Measurements from ENCODE around the gene ISOC2. TPM values are rescaled to one million over a fixed set of nuclear protein-coding genes. Genes with fewer than 3 reads are reported as not detected.
A peak's percentile ranks its signal among the peaks of the same experiment; 100 is the strongest.

The ISOC2 gene
- total and polyA plus RNA-seq, 9 of the 15 experiments (the other 6 are each of a cell fraction or from before 2014, with no cell fraction given) = 1.2 to 229 (median 58.3) TPM

GRCh38 chr19:55437410-55437809 lies 24.0 kb downstream of the ISOC2 start (continued):
- TF ChIP-seq PTBP1 (IDR thresholded peaks at IDR 0.05; ENCODE audit: low read depth, low read length) = no peak
- TF ChIP-seq TGIF2 (CRISPR knock-in tag; IDR thresholded peaks at IDR 0.05) = peak; percentile 86; the same call in 1 of the 2 replicates
- TF ChIP-seq, protein P1, sequence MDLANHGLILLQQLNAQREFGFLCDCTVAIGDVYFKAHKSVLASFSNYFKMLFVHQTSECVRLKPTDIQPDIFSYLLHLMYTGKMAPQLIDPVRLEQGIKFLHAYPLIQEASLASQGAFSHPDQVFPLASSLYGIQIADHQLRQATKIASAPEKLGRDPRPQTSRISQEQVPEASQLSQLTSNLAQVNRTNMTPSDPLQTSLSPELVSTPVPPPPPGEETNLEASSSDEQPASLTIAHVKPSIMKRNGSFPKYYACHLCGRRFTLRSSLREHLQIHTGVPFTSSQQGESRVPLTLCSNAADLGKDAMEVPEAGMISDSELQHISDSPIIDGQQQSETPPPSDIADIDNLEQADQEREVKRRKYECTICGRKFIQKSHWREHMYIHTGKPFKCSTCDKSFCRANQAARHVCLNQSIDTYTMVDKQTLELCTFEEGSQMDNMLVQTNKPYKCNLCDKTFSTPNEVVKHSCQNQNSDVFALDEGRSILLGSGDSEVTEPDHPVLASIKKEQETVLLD (IDR thresholded peaks at IDR 0.05) = 0 out of 2 replicates have a peak, but pooled peaks have one; percentile 33
- TF ChIP-seq ZKSCAN8 (CRISPR knock-in tag; IDR thresholded peaks at IDR 0.05) = no peak
- TF ChIP-seq BDP1 (IDR thresholded peaks at IDR 0.05; ENCODE audit: insufficient read depth, insufficient read length) = no peak
- no peak for TF ChIP-seq MAFF (IDR thresholded peaks at IDR 0.05; ENCODE audit: low read length)
- no peak for TF ChIP-seq ARNT (IDR thresholded peaks at IDR 0.05)
- no peak for TF ChIP-seq ELF1 (tag; IDR thresholded peaks at IDR 0.05)
- TF ChIP-seq CEBPG (CRISPR knock-in tag; IDR thresholded peaks at IDR 0.05) = no peak
- no peak for TF ChIP-seq CEBPG (tag; conservative IDR thresholded peaks at IDR 0.05 in 1 of 2, IDR thresholded peaks at IDR 0.05 in 1 of 2)
- no peak for TF ChIP-seq SMC3 (conservative IDR thresholded peaks at IDR 0.05; ENCODE audit: insufficient read depth, low read depth, low read length)
- no peak for TF ChIP-seq NR2C1 (IDR thresholded peaks at IDR 0.05)
- TF ChIP-seq NR2C1 (tag; IDR thresholded peaks at IDR 0.05) = no peak
- no peak for TF ChIP-seq TCF7L2 (IDR thresholded peaks at IDR 0.05; ENCODE audit: low read depth, low read length)
- no peak for TF ChIP-seq CBFB (CRISPR knock-in tag; IDR thresholded peaks at IDR 0.05)
- TF ChIP-seq ZC3H8 (IDR thresholded peaks at IDR 0.05) = no peak
- peak; percentile 99 for TF ChIP-seq EHMT2 (IDR thresholded peaks at IDR 0.05)
- TF ChIP-seq SIRT6 (IDR thresholded peaks at IDR 0.05; ENCODE audit: low read depth, low read length) = no peak
- no peak for TF ChIP-seq ZNF830 (CRISPR knock-in tag; IDR thresholded peaks at IDR 0.05)
- TF ChIP-seq, protein P2, sequence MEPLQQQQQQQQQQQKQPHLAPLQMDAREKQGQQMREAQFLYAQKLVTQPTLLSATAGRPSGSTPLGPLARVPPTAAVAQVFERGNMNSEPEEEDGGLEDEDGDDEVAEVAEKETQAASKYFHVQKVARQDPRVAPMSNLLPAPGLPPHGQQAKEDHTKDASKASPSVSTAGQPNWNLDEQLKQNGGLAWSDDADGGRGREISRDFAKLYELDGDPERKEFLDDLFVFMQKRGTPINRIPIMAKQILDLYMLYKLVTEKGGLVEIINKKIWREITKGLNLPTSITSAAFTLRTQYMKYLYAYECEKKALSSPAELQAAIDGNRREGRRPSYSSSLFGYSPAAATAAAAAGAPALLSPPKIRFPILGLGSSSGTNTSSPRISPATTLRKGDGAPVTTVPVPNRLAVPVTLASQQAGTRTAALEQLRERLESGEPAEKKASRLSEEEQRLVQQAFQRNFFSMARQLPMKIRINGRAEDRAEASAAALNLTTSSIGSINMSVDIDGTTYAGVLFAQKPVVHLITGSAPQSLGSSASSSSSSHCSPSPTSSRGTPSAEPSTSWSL (CRISPR knock-in tag; IDR thresholded peaks at IDR 0.05; ENCODE audit: borderline replicate concordance) = no peak
- TF ChIP-seq SMARCA5 (IDR thresholded peaks at IDR 0.05) = no peak
- TF ChIP-seq FOSL1 (tag; conservative IDR thresholded peaks at IDR 0.05) = no peak
- no peak for TF ChIP-seq SP2 (IDR thresholded peaks at IDR 0.05; ENCODE audit: extremely low read depth, low read depth, low read length, poor library complexity, severe bottlenecking)
- TF ChIP-seq ETS2 (tag; IDR thresholded peaks at IDR 0.05; ENCODE audit: borderline replicate concordance, poor library complexity, severe bottlenecking) = no peak
- no peak for TF ChIP-seq ZNF586 (CRISPR knock-in tag; conservative IDR thresholded peaks at IDR 0.05)
- TF ChIP-seq POLR3A (IDR thresholded peaks at IDR 0.05; ENCODE audit: borderline replicate concordance, extremely low read depth, insufficient read depth, insufficient read length) = no peak
- 0 out of 2 replicates have a peak, but pooled peaks have one; percentile 16 for TF ChIP-seq ZNF740 (CRISPR knock-in tag; IDR thresholded peaks at IDR 0.05)
- no peak for TF ChIP-seq ZNF740 (tag; IDR thresholded peaks at IDR 0.05)
- no peak for TF ChIP-seq KHSRP (IDR thresholded peaks at IDR 0.05)
- TF ChIP-seq RB1 (IDR thresholded peaks at IDR 0.05; ENCODE audit: low read depth) = 0 out of 2 replicates have a peak, but pooled peaks have one; percentile 48
